HG03159 (cell line): ENCODE results near the gene ATP10B.

ENCODE experiments used
- ATAC-seq: cut with Tn5 transposase; IDR thresholded peaks from one replicate; pipeline ENCODE4 v1.9.1; 2021; ENCODE audit warnings: mild to moderate bottlenecking, moderate library complexity; ENCODE audit not compliant: unreplicated experiment

Gene ATP10B

DNA sequence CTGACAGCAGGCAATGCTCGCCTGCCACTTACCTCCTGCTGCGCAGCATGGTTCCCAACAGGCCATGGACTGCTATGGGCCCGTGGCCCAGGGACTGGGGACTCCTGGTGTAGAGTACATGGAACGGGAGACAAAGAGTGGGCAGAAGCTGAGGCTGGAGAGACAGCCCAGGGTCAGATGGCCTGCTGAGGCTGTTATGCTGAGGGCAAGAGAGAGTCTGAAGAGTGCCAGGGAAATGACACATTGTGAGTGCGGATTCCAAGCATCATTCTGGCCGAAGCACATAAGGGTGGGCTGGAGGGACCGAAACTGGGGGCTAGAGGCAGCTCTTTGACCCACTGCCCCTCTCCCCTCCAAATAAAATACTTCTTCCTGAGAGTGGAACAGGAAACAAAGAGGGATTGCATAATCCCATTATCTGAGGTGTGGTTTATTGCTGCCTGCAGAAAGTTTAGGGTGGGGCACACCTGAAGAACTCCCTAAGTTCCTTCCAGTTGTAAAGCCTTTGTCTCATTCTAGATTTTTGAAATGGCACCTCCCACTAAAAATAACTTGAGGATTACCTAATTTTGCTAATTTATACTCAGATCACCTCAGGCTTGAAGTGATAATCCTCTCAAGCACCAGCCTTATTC lies 158.1 kb downstream of the ATP10B start:
- ATAC-seq, result no peak

DNA sequence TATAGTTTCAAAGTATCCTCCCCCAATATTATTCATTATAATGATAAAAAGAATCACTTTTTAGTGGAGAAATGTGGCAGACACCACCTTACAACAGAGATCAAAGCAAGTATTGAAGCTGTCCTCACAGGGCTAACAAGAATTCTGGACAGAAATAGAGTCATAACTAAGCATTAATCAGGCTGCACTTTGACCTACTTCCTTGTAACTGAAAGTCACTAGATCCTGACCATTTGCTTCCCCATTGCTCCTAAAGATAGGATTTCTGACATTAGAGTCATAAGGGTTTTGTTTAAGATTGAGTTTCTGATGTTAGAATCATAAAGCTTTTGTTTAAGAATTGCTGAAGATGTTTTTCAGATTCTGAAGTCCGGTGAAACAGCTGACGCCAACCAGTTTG lies 159.7 kb downstream of the ATP10B start:
- ATAC-seq, result no peak

DNA sequence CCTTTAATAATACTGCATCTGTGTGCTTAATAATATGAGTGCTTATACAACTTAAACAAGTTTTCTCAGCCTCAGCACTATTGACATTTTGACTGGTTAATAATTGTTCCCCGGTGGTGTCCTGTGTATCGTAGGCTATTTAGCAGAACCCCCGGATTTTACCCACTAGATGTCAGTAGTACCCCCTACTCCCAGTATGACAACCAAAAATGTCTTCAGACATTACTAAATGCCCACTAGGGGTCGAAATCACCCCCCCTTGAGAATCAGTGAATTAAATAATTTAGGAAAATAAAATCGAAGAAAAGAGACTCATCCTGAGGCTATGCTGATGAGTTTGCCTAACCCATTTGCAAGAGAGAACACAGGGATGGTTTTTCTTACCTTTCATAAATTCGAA lies 166.3 kb downstream of the ATP10B start:
- peak; percentile 93 for ATAC-seq

DNA sequence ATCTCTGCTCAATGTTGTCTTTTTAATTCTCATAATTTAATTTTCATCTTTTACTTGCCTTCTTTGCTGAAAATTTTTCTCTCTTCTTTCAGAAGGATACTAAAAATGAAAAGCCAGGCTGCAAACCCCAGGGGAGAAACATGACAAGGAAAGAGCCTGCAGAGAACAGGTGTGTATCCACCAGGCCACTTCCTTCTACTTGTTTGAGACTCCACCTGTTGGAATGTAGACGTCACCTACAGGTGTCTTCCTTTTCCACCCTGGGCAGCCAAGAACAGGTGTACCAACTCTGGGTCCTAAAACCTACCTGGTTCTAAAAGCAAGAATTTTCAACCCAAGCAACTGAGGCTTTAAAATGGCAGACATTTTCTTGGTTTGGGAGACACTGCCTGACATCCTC lies 166.8 kb downstream of the ATP10B start:
- peak; percentile 6 for ATAC-seq

DNA sequence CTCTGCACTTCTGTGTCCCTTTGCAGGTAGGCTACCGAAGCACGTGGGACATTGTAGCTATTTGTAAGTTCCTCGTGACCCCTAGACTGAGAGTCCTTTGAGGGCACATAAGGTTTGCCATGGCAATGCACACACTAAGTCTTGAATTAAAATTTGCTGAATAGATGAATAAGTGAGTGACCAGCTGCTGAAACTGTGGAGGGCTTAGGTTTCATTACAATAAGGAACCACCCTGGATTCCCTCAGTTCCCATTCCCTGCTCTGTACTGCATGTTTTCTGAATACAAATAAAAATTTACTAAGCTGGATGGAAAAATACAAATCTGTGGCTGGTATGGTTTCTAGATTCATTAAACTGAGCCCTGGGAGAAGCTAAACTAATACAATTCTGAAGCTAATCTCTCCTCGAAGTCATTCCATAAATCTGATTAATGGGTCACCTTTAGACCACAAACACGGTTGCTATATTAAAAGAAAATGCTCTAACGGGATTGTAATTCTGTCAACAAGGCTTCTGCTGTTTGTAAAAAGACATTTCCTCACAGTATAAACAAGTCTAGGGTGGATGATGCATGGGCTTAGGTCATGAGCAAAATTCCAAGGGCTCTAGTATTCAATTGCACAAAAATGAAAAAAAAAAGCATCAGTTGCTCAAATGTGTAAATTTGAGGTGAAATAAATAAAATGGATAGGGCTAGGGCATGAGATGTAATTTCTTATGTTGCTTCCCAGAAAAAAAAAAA lies 172.3 kb downstream of the ATP10B start:
- no peak for ATAC-seq

DNA sequence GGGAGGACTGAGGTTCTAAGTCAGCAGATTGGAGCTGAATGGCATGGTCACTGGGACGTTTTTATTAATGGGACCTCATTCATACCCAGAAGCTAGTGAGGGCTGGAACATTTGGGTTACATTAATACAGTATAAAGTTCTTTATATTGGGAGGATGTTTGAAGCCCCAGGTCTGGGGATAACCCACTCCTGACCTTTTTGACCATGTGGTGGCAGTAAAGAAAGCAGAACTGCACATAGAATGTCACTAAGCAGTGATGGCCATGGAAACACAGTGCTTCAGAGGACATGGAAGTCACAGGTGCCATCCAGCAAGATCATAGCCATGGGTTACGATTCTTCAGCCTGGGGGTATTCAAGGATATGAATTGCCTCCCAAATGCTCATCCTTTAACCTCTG lies 176.0 kb downstream of the ATP10B start:
- ATAC-seq, result no peak

DNA sequence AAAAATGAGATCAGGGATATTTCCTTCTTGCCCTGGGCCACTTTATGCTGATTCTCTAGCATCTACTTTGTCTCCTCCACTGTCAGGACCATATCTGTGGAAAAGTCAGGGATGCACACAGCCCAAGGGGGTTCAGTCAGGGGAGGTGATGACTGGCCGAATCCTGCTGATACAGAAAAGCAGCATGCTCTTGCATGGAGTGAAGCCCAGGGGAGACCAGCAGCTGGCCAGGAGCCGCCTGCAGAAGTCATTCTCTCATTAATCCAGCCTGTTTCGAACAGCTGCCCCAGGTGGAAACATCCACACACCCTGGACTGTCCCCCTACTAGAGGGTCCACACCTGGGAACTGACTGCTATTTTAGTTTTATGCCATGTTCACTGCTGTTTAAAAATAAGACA lies 177.1 kb downstream of the ATP10B start:
- ATAC-seq, result no peak

DNA sequence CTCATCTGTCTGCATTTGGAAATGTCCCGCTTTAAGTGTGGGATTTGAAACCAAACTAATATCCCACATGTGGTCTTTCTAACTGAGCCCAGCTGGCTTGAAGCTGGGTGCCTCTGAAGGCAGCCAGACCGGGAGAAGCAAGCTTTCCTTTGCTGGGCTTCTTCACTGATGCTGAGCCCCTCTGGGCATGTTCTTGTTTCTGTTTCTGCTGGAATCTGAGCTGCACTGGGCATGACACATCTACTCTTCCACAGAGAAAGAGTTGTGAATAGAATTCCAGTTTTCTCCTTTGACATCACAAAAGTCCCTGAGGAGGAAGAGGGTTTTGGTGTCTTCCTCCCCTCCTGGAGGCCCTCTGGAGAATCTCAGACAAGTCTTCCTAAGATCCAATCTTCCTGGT lies 179.5 kb downstream of the ATP10B start:
- no peak for ATAC-seq

DNA sequence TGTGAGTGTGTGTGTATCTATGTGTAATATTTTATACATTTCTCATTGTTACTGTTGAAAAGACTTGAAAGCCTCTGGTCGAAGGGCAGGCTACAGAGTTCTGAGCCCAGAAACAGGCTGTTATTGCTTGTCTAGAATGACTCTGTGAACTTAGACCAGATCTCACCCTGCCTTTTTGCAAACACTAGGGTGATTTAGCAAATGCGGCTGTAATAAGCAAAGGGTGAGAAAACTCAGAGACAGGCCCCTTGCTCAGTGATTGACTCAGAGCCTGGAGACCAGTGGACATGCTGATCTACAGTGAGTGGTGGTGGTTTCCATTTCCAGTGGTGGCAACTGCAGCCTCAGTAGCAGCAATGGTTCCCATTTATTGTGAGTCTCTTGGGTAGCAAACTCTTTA lies 183.7 kb downstream of the ATP10B start:
- no peak for ATAC-seq

DNA sequence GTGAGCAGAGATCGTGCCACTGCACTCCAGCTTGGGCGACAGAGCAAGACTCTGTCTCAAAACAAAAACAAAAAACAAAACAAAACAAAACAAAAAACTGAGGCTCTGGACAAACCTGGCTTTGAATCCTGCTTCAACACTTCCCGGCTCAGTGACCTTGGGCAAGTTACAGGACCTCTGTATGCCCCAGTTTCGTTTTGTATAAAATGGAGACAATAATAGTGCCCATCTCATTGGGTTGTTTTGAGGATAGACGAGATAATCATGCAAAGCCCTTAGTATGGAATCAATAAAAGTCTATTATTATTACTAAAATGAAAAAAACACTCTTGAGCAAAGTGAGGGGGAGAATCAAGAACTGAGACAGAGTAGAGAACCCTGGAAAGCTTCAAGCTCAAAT lies 184.9 kb downstream of the ATP10B start:
- no peak for ATAC-seq

DNA sequence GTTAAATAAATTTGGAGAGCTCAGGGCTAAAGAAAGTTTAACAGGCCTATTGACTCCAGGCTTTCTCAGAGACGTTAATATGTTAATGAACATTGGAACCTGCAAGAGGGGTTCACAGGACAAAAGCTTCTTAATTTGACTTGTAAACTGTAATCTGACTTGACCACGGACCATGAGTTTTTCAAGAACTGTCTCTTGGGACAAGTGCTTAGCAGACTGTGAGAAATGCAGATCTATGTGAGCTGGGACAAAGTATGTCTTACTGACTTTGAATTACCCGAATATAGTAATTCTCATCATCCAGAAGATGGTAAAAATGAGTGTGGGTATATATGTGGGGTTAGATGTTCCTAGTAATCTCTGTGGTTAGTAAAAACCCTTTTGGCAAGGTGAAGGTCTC lies 186.6 kb downstream of the ATP10B start:
- ATAC-seq, result no peak

DNA sequence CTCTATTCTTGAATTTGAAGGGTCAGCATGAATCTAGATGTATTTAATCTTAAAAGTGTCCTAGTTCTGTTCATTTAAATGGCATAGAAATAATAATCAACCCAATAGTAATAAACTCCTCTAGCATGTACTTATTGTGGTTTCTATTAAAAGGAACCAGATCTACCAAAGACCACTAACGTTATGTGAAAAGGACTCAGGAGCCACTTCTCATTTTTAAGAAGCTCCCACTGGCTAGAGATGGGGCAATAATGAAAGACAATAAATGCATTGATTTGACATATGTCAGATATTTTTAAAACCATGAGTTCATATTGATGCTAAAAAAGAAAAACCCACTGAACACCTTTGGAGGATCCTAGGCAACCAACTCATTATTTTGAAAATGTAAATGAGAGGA lies 191.9 kb downstream of the ATP10B start:
- no peak for ATAC-seq

DNA sequence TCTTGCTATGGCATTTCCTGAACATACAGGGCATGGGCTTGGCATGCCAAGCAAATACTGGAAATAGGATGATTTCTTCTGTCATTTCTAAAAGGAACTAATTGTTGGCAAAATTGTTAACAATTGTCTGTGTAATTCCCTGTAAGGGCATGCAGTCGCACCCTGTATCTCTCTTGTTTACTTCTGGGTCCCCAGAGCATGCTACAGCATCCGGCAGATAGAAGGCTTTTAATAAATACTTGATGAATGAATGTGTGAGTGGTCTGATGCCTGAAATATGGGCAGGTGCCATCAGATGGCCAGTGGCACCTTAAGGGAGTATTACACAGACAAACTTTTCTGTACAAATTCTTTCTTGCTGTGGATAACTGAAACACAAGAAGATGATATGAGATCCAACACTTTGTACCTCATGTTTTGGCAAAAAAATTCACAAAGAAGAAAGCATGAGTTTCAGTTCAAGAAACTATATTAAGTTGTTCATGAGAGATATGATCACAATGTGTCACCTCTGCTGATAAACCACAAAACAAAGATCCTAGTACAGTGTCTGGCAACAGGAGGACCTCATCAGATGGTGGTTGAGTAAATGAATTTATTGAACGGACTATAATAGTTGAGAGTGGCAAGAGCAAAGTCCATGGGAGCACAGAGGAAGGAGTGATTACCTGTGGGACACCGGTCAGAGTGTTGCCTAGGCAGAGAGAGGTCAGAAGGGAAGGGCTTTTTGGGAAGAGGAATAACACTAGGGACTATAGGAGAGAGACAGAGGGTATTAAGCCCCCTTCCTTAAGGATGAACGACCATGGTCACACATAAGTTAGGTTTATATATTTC lies 194.2 kb downstream of the ATP10B start:
- ATAC-seq, result no peak

DNA sequence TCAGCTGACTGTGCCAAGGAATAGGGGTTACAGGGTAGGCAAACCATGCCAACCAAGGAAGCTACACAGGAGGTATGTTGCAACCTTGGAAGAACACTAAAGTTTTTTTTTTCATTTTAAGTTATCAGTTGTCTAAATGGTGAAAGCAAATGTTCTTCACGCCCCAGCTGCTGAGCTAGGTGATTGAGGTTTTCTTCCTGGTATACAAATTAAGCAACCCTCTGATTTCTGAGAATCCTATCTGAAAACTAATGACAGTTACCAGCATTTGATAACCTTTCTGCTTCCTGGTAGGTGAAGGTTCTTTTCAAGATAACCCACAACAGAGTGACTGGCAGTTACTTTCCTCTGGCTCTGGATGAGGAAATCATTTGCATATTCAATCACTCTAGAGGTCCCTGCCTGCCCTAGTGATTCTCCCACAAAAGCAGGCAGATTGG lies 194.9 kb downstream of the ATP10B start:
- no peak for ATAC-seq

DNA sequence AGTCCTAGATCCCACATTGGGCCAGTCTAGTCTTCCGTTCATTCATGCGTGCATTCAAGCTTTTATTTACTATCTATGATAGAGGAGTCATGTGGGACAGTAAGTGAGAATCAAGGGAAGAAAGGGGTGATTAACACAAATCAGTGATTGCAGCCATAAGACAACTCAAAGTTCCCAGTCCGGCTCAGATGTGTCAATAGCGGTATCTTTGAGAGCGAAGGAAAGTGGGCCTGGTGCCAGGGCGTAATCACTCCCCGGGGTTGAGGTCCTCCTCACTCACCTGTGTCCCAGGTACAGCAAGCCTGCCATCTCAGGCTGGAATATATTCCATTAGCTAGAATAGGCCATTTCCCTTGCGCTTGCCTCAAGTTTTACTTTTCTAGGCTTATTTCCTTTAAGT lies 196.3 kb downstream of the ATP10B start:
- ATAC-seq, result no peak

DNA sequence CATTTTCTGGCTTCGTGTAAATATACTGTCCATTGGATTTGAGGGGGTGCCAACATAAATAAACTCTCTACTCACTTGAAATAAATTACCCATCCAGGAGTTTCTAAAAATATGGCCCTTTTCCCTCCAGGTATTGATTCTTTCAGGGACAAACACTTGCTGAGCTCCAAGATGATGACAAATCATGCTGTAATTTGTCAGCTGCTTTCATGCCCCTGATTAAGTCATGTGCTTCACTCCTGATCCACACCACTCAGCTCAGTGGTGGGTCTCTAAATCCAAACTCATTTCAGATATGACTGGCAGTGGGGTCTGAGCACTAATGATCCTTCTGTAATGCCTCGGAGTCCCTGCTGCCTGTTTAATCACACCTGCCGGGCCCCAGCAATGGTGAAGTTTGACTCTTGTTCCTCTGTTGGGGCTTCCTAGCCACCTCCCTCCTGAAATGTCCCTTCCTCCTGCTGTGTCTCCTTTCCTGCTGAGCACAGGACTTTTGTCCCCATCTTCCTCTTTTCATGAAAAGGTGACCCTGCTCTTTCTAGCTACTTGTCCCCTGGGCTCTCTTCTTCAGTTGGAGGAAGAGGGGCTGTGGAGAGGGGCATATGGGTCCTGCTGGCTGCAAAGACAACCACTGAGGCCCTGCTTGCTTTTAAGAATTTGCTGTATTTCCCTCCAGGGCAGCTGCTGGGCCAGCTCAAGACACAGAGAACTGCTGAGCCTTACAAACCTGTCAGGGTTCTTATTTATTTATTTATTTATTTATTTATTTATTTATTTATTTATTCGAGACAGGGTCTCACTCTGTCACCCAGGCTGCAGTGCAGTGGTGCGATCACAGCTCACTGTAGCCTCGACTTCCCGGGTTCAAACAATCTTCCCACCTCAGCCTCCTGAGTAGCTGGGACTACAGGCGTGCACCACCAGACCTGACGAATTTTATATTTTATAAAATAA lies 200.0 kb downstream of the ATP10B start:
- no peak for ATAC-seq

DNA sequence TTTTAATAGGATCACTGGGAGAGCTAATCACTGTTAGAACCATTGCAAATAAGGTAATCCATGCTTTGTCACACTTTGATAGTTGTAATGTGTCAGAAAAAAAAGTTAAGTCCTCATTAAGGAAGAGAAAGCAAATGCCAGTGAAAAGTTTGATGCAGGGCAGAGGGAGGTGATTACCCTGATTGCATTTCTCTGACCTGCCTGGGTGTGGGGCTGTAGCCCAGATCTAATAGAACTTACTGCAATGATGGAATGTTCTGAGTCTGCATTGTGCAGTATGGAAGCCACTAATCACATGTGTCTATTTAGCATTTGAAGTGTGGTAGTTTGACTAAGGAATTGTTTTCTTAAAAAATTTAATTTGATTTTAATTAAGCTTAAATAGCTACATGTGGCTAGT lies 202.7 kb downstream of the ATP10B start:
- peak; percentile 64 for ATAC-seq

DNA sequence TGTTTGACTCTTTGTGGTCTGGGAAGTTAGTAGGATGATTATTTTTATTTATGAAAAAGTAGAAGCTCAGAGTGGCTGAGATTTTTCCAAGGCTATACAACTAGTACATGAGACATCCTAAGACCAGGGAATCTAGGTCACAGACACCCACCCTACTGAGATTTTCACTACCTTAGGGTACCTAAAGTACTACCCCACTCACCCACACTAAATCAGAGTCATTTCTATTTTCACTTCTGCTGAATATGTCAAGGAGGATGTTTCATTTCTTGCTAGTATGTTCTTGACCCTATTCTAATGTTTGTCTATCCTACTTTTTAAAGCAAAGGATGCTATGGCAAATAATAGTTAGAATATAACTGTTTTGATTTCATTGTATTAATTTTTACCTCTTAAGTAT lies 206.0 kb downstream of the ATP10B start:
- ATAC-seq, result no peak

DNA sequence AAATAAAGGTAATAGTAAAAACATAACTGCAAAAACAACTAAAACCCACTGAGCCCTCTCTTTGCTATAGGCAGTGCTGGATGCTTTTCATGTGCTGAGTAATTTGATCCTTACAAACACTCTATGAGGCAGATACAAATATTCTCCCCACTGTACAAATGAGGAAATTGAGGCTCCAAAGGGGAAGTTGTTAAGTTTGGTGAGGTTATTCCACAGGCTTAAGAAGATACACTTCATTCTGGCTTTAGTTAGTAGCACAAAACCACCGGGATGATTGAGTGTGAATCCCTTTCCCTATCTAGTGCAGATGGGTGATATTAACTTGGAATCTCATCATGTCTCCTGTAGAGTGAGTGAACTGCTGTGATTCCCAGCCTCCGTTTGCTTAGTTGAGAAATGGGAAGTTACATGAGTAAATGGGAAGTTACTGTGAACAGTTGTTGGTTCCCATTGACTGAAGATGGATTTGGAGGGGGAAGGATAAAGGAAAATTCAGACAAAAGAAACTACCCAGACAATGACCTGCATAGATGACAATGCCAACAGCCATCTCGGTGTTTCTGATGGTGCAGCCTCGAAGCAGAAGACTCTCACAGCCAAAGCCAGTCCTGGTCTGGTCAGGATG lies 208.3 kb downstream of the ATP10B start:
- no peak for ATAC-seq

DNA sequence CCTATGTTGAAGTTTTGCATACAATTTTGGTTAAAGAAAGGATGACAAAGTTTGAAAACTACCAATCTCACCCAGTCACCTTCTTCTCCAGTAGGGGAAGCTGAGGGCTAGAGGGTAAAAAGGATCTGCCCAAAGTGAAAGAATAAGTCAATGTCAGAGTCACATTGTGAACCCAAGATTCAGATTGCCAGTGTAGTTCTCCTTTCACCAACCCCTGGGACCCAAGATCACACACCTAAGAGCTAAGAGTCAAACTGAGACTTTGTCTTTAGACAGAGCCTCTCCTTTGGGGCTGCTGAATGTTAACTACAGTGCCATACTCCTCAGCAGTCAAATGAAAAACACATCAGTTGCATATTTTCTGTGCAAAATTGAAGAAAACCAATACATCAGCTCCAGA lies 210.6 kb downstream of the ATP10B start:
- peak; percentile 49 for ATAC-seq
